NCI-H345 treated with DMSO at 0.1 percent for 48 hours (cell line): ENCODE measurements around the gene NEDD9.

Source experiments
- DNase-seq: peaks from one replicate; lab custom pipeline; 2025; ENCODE audit not compliant: unreplicated experiment; lab: John Stamatoyannopoulos, UW

The NEDD9 gene

GRCh38 chr6:11181478-11182136, 50.9 kb downstream of the NEDD9 start:
- no peak for DNase-seq

GRCh38 chr6:11179419-11180202, 52.9 kb downstream of the NEDD9 start:
- DNase-seq, result no peak

- DNase-seq, result no peak
Measured at GRCh38 chr6:11179088-11179418, 53.4 kb downstream of the NEDD9 start.

GRCh38 chr6:11177271-11177670, 55.2 kb downstream of the NEDD9 start:
- DNase-seq, result no peak

GRCh38 chr6:11174242-11174611, 58.2 kb downstream of the NEDD9 start:
- DNase-seq, result no peak

- DNase-seq, result no peak
Measured at GRCh38 chr6:11172501-11173327, 59.8 kb downstream of the NEDD9 start.

GRCh38 chr6:11171952-11172351, 60.5 kb downstream of the NEDD9 start:
- DNase-seq, result no peak

- no peak for DNase-seq
Measured at GRCh38 chr6:11168091-11168635, 64.3 kb downstream of the NEDD9 start.

- DNase-seq, result no peak
Measured at GRCh38 chr6:11166948-11167347, 65.5 kb downstream of the NEDD9 start.

GRCh38 chr6:11164717-11165646, 67.5 kb downstream of the NEDD9 start:
- no peak for DNase-seq

- no peak for DNase-seq
Measured at GRCh38 chr6:11163932-11164331, 68.5 kb downstream of the NEDD9 start.

- no peak for DNase-seq
Measured at GRCh38 chr6:11162262-11162661, 70.2 kb downstream of the NEDD9 start.

- DNase-seq, result no peak
Measured at GRCh38 chr6:11161031-11161956, 71.2 kb downstream of the NEDD9 start.

GRCh38 chr6:11160199-11160598, 72.3 kb downstream of the NEDD9 start:
- no peak for DNase-seq

- no peak for DNase-seq
Measured at GRCh38 chr6:11155589-11155988, 76.9 kb downstream of the NEDD9 start.

- no peak for DNase-seq
Measured at GRCh38 chr6:11153447-11153846, 79.0 kb downstream of the NEDD9 start.

GRCh38 chr6:11152581-11152980, 79.9 kb downstream of the NEDD9 start:
- DNase-seq, result no peak

- DNase-seq, result no peak
Measured at GRCh38 chr6:11151488-11151887, 81.0 kb downstream of the NEDD9 start.

GRCh38 chr6:11149551-11149950, 82.9 kb downstream of the NEDD9 start:
- no peak for DNase-seq
